GM23338 (cell line): ENCODE results near the gene AAMDC. TPM values are rescaled to one million over a fixed set of nuclear protein-coding genes. Genes with fewer than 3 reads are reported as not detected.

ENCODE experiments used
- ATAC-seq: fragments of 200-7000 bp; cut with Tn5 transposase; 3 replicates; pipeline ENCODE4 v1.9.1; 2020
- DNase-seq: peaks from one replicate; pipeline ENCODE4 v3.0.0-alpha.2; 2015; ENCODE audit warnings: low spot score
- H2AFZ ChIP-seq: fragments of 200-600 bp; sonication (generic); 2 replicates; pipeline ENCODE4 v1.8.0; 2016; ENCODE audit warnings: antibody characterized with exemption, mild to moderate bottlenecking, moderate library complexity
- H3F3A ChIP-seq: fragments of 200-600 bp; sonication (generic); replicated peaks from 2 replicates; pipeline ENCODE4 v1.8.0; 2017; ENCODE audit warnings: antibody characterized with exemption, mixed run types, low read depth
- H3K27ac ChIP-seq: fragments of 200-600 bp; sonication (generic); 2 replicates; pipeline ENCODE4 v1.6.1; 2016; ENCODE audit warnings: low read depth
- H3K27me3 ChIP-seq: fragments of 200-600 bp; sonication (generic); 2 replicates; pipeline ENCODE4 v1.8.0; 2016; ENCODE audit warnings: mild to moderate bottlenecking, mixed run types, moderate library complexity; ENCODE audit not compliant: insufficient read depth
- H3K36me3 ChIP-seq: fragments of 200-600 bp; sonication (generic); 2 replicates; pipeline ENCODE4 v1.8.0; 2016; ENCODE audit warnings: mild to moderate bottlenecking; ENCODE audit not compliant: insufficient read depth
- H3K4me1 ChIP-seq: fragments of 200-600 bp; sonication (generic); 2 replicates; pipeline ENCODE4 v1.8.0; 2016; ENCODE audit warnings: mild to moderate bottlenecking, moderate library complexity; ENCODE audit not compliant: insufficient read depth
- H3K4me2 ChIP-seq: fragments of 200-600 bp; sonication (generic); 2 replicates; pipeline ENCODE4 v1.7.1; 2017; ENCODE audit warnings: mixed run types
- H3K4me3 ChIP-seq: fragments of 200-600 bp; sonication (generic); 2 replicates; pipeline ENCODE4 v1.6.1; 2016; ENCODE audit warnings: mixed run types
- H3K79me2 ChIP-seq: fragments of 200-600 bp; sonication (generic); replicated peaks from 2 replicates; pipeline ENCODE4 v1.8.0; 2017; ENCODE audit warnings: mild to moderate bottlenecking; ENCODE audit not compliant: insufficient read depth
- H3K9me2 ChIP-seq: fragments of 200-600 bp; sonication (generic); 2 replicates; pipeline ENCODE4 v1.8.0; 2017; ENCODE audit not compliant: insufficient read depth
- H4K20me1 ChIP-seq: fragments of 200-600 bp; sonication (generic); replicated peaks from 2 replicates; pipeline ENCODE4 v1.8.0; 2017; ENCODE audit warnings: mild to moderate bottlenecking; ENCODE audit not compliant: insufficient read depth
- H3K27ac Mint-ChIP-seq: 2 replicates; pipeline ENCODE4 v1.8.0; 2020; ENCODE audit warnings: inconsistent platforms, mild to moderate bottlenecking, moderate library complexity, mixed read lengths
- H3K27me3 Mint-ChIP-seq: 3 replicates; pipeline ENCODE4 v1.8.0; 2022; ENCODE audit warnings: low read depth, mild to moderate bottlenecking, moderate library complexity, mixed read lengths, inconsistent platforms; ENCODE audit not compliant: insufficient read depth, poor library complexity
- H3K36me3 Mint-ChIP-seq: 3 replicates; pipeline ENCODE4 v1.8.0; 2021; ENCODE audit warnings: low read depth, mild to moderate bottlenecking, inconsistent platforms, moderate library complexity, mixed read lengths
- H3K4me1 Mint-ChIP-seq: 3 replicates; pipeline ENCODE4 v1.8.0; 2020; ENCODE audit warnings: mild to moderate bottlenecking, inconsistent platforms, mixed read lengths
- H3K4me3 Mint-ChIP-seq: 3 replicates; pipeline ENCODE4 v1.8.0; 2021; ENCODE audit warnings: moderate library complexity, mild to moderate bottlenecking, inconsistent platforms, mixed read lengths
- H3K9me3 Mint-ChIP-seq: 3 replicates; pipeline ENCODE4 v1.8.0; 2020; ENCODE audit warnings: moderate library complexity, mild to moderate bottlenecking, inconsistent platforms, mixed read lengths
- CREB1 ChIP-seq: fragments of 250-450 bp; sonication (Bioruptor Pico); IDR thresholded peaks from 2 replicates; pipeline ENCODE4 v1.5.0; 2020; ENCODE audit warnings: low read depth, mild to moderate bottlenecking, moderate library complexity
- CTCF ChIP-seq, 2 experiments: fragments of 200-600 bp in 1 of 2; sonication (generic) in 1 of 2; conservative IDR thresholded peaks; 2 replicates each; pipeline versions ENCODE4 v1.5.1 to v1.6.1; 2016 to 2017; ENCODE audit warnings: antibody characterized with exemption in 2 of 2, low read depth in 2 of 2, mild to moderate bottlenecking in 2 of 2, moderate library complexity in 1 of 2
- EZH2 ChIP-seq: fragments of 200-600 bp; sonication (generic); IDR thresholded peaks from one replicate; pipeline ENCODE4 v1.8.0; 2017; ENCODE audit warnings: antibody characterized with exemption, mild to moderate bottlenecking, low read depth; ENCODE audit not compliant: unreplicated experiment
- EZH2phosphoT487 ChIP-seq: fragments of 200-600 bp; sonication (generic); IDR thresholded peaks from one replicate; pipeline ENCODE4 v1.8.1; 2018; ENCODE audit warnings: antibody characterized with exemption; ENCODE audit not compliant: unreplicated experiment
- JUNB ChIP-seq: IDR thresholded peaks from one replicate; pipeline ENCODE4 v1.6.1; 2016; ENCODE audit warnings: antibody characterized with exemption; ENCODE audit not compliant: unreplicated experiment
- NANOG ChIP-seq: IDR thresholded peaks from 2 replicates; pipeline ENCODE4 v1.6.1; 2016; ENCODE audit warnings: antibody characterized with exemption, borderline replicate concordance
- POLR2AphosphoS5 ChIP-seq: IDR thresholded peaks from 2 replicates; pipeline ENCODE4 v1.6.1; 2016; ENCODE audit warnings: antibody characterized with exemption, low read depth
- REST ChIP-seq: IDR thresholded peaks from one replicate; pipeline ENCODE4 v1.6.1; 2018; ENCODE audit warnings: antibody characterized with exemption; ENCODE audit not compliant: unreplicated experiment
- STAT1 ChIP-seq: IDR thresholded peaks from one replicate; pipeline ENCODE4 v1.6.1; 2016; ENCODE audit warnings: antibody characterized with exemption; ENCODE audit not compliant: unreplicated experiment
- ZNF114 ChIP-seq: fragments of 250-450 bp; sonication (Bioruptor Pico); IDR thresholded peaks from 2 replicates; pipeline ENCODE4 v1.5.0; 2020; ENCODE audit warnings: mild to moderate bottlenecking, moderate library complexity
- ZNF331 ChIP-seq: fragments of 250-450 bp; sonication (Bioruptor Pico); IDR thresholded peaks from 2 replicates; pipeline ENCODE4 v1.5.0; 2020; ENCODE audit warnings: low read depth, mild to moderate bottlenecking, moderate library complexity
- ZNF462 ChIP-seq: fragments of 250-450 bp; sonication (Bioruptor Pico); IDR thresholded peaks from 2 replicates; pipeline ENCODE4 v1.5.0; 2020; ENCODE audit warnings: mild to moderate bottlenecking, moderate library complexity
- polyA plus RNA-seq: library from polyadenylated mRNA; unstranded; fragments of >200 nt; fragmentation: Nextera tagmentation; extraction: Ambion mirVana; gene quantifications from 2 replicates; pipeline ENCODE4 v1.2.1, GENCODE V29; 2016
- total RNA-seq: library from RNA; depleted of rRNA; stranded (reverse); fragments of >200 nt; shearing (Covaris generic); gene quantifications from 2 replicates; pipeline ENCODE4 v1.2.3, GENCODE V29; 2014
- TF ChIP-seq, protein P1 (sequence below): IDR thresholded peaks from 2 replicates; pipeline ENCODE4 v1.6.1; 2016; ENCODE audit warnings: antibody characterized with exemption

The AAMDC gene
- total and polyA plus RNA-seq, 2 experiments from 2014 or later, result 5.3 to 50.2 TPM

DNA sequence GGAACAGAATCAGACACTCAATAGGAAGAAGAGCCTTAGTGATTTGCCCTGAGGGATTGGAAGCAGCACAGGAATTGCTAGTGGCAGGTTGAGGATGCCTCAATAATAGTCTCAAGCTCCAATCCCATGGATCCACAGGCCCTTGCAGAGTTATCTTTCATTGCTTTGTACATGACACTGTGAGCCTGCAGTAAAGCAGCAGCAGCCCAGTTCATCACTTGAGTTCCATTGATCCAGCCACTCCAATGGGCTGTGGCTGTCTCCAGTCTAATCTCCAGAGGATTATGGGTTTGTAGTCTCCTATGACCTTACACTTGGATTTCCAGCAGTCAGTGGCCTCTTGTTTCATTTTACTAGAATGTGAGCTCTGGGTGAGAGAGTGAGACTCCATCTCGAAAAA lies 45.4 kb downstream of the AAMDC start:
- Histone ChIP-seq H4K20me1 (no peaks in the 10 kb centered on the region), H3K4me3 (no peak overlapping the region), H3K4me2 (no peak overlapping the region), H3K27me3 (no peaks in the 10 kb centered on the region), H3K36me3 (no peaks in the 10 kb centered on the region), H3F3A (no peaks in the 10 kb centered on the region), H3K79me2 (no peaks in the 10 kb centered on the region), H3K4me1 (no peaks in the 10 kb centered on the region), H3K9me2 (no peaks in the 10 kb centered on the region; the same call in 1 of the 2 replicates), H2AFZ (no peak overlapping the region), H3K27ac (no peak overlapping the region)
- no peaks in the 10 kb centered on the region for H3K4me1 Mint-ChIP-seq
- peaks cover 2% of the 10 kb centered on the region for H3K27me3 Mint-ChIP-seq
- H3K36me3 Mint-ChIP-seq, result peaks cover 6% of the 10 kb centered on the region; the same call in 2 of the 3 replicates
- TF ChIP-seq ZNF331 (CRISPR knock-in tag), result no peak
- TF ChIP-seq EZH2phosphoT487, result no peak
- no peak for TF ChIP-seq EZH2
- no peak for TF ChIP-seq ZNF462
- no peak for TF ChIP-seq POLR2AphosphoS5
- TF ChIP-seq CTCF (conservative IDR thresholded peaks at IDR 0.05; ENCODE audit: low read depth in 2 of 2), result no peak
- no peak for TF ChIP-seq NANOG
- TF ChIP-seq, protein P1, sequence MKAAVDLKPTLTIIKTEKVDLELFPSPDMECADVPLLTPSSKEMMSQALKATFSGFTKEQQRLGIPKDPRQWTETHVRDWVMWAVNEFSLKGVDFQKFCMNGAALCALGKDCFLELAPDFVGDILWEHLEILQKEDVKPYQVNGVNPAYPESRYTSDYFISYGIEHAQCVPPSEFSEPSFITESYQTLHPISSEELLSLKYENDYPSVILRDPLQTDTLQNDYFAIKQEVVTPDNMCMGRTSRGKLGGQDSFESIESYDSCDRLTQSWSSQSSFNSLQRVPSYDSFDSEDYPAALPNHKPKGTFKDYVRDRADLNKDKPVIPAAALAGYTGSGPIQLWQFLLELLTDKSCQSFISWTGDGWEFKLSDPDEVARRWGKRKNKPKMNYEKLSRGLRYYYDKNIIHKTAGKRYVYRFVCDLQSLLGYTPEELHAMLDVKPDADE, result no peak
- TF ChIP-seq REST, result no peak
- no peak for TF ChIP-seq CREB1 (CRISPR knock-in tag)
- TF ChIP-seq JUNB, result no peak
- no peak for TF ChIP-seq ZNF114 (CRISPR knock-in tag)
- no peak for TF ChIP-seq STAT1
- no peak overlapping the region for H3K4me3 Mint-ChIP-seq
- ATAC-seq (no peak), DNase-seq (no peak)
- H3K27ac Mint-ChIP-seq, result no peak overlapping the region
- H3K9me3 Mint-ChIP-seq, result no peaks in the 10 kb centered on the region
